Activated T-cell treated with anti-CD3 and anti-CD28 coated beads, Interleukin-2, amount 50 U/mL, for 24 hours (primary cell): ENCODE results near the gene ADAMTS2.
"Not testable (repeated sequence)": the region's sequence is repeated elsewhere in the genome, so short reads cannot be mapped to it uniquely, and the experiment has no call there.

Experiments
- DNase-seq: peaks from one replicate; pipeline ENCODE4 v3.0.0-alpha.2; 2020
- H3K27ac Mint-ChIP-seq: 2 replicates; pipeline ENCODE4 v1.8.0; 2020; ENCODE audit warnings: mild to moderate bottlenecking, mixed read lengths
- H3K27me3 Mint-ChIP-seq: 2 replicates; pipeline ENCODE4 v1.8.0; 2020; ENCODE audit warnings: mixed read lengths
- H3K36me3 Mint-ChIP-seq: 2 replicates; pipeline ENCODE4 v1.8.0; 2020; ENCODE audit warnings: low read depth, mixed read lengths
- H3K4me1 Mint-ChIP-seq: 2 replicates; pipeline ENCODE4 v1.8.0; 2020; ENCODE audit warnings: low read depth, mixed read lengths
- H3K4me3 Mint-ChIP-seq: 2 replicates; pipeline ENCODE4 v1.8.0; 2020; ENCODE audit warnings: mild to moderate bottlenecking, moderate library complexity, mixed read lengths
- H3K9me3 Mint-ChIP-seq: 2 replicates; pipeline ENCODE4 v1.8.0; 2020; ENCODE audit warnings: mixed read lengths

Gene ADAMTS2

DNA sequence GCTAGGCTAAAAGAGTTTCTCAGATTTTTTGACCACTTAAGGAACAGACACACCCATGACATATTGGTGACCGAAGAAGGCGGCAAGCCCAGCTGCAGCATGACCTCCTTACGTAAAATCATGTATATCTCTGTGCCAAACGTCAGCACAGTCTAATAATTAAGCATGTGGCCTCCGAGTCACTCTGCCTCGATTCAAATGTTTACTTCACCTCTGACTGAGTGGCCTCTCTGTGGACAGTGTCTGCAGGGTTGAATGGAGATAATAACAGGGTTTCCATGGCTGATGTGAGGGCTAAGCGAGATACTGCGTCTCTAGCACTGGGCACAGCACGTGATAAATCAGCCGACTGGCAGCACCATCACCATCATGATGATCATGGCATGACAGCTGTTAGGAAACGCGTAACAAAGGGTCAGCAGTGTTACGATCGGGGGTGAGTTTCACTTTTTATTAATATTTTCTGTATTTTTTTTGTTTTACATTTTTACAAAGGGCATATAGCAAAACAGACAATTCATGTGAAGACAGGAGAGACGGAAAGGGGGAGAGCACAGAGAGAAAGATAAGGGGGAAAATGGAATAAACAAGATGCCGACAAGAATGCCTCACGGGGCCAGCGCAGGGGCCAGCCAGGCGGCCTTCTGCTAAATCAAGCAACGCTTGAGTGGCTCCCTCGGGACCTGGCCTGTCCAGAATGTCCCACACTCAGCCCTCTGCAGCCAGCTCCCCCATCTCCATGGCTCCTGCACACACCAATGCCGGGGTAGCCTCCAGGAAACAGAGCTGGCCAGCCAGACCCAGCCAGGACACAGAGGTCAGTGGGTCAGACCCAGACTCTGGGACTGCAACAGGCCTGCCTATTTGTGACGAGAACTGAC is 60.3 kb downstream of the ADAMTS2 start:
- no peak overlapping the region for H3K27ac Mint-ChIP-seq
- no peaks in the 10 kb centered on the region for H3K4me1 Mint-ChIP-seq
- DNase-seq: no peak
- H3K4me3 Mint-ChIP-seq: no peak overlapping the region
- no peaks in the 10 kb centered on the region for H3K27me3 Mint-ChIP-seq
- no peaks in the 10 kb centered on the region for H3K9me3 Mint-ChIP-seq
- no peaks in the 10 kb centered on the region for H3K36me3 Mint-ChIP-seq

DNA sequence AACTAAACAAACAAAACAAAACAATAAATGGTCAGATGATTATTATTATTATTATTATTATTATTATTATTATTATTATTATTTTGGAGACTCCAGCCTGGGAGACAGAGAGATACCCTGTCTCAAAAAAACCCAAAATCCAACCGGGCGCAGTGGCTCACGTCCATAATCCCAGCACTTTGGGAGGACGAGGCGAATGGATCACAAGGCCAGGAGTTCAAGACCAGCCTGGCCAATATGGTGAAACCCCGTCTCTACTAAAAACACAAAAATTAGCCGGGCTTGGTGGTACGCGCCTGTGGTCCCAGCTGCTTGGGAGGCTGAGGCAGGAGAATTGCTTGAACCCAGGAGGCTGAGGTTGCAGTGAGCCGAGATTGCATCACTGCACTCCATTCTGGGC is 61.4 kb downstream of the ADAMTS2 start:
- H3K9me3 Mint-ChIP-seq, H3K27me3 Mint-ChIP-seq, H3K36me3 Mint-ChIP-seq, H3K27ac Mint-ChIP-seq, H3K4me3 Mint-ChIP-seq, H3K4me1 Mint-ChIP-seq, DNase-seq: not testable (repeated sequence)

DNA sequence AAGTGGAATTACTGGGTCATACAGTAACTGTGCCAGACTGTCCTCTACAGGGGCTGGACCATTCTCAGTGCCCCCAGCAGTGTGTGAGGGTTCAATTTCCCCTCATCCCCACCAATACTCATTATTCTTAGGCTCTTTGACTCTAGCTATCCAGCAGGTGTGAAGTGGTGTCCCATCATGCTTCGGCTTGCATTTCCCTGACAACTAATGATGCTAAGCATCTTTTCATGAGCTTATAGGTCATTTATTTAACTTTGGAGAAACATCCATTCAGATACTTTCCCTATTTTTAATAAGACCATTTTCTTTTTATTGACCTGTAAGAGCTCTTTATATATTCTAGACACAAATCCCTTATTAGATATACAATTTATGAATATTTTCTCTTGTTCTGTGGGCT is 63.6 kb downstream of the ADAMTS2 start:
- Mint-ChIP-seq H3K4me3 (no peak overlapping the region), H3K27me3 (no peaks in the 10 kb centered on the region), H3K9me3 (no peaks in the 10 kb centered on the region), H3K36me3 (no peaks in the 10 kb centered on the region), H3K27ac (no peak overlapping the region), H3K4me1 (no peaks in the 10 kb centered on the region)
- DNase-seq: no peak

DNA sequence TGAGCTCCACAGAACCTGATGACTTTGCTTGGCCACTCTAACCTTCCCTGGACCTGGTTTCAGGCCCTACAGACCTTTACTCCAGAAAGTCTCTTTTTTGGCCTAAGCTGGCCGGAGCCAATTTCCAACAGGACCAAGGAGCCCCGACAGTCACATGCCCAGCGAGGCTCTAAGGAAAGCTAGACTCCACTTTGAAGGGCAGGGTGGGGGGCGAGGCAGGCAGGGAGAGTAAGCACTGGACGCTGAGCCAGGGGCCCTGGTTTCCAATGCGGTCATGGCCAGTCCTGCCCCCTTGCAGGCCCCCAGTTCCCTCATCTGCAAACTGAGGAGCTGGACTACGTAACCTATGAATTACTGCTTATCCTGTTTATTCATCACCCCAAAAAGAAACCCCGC is 65.2 kb downstream of the ADAMTS2 start:
- Mint-ChIP-seq H3K36me3 (no peaks in the 10 kb centered on the region), H3K4me1 (no peaks in the 10 kb centered on the region), H3K9me3 (no peaks in the 10 kb centered on the region), H3K27me3 (no peaks in the 10 kb centered on the region), H3K4me3 (no peak overlapping the region), H3K27ac (no peak overlapping the region)
- DNase-seq: no peak

DNA sequence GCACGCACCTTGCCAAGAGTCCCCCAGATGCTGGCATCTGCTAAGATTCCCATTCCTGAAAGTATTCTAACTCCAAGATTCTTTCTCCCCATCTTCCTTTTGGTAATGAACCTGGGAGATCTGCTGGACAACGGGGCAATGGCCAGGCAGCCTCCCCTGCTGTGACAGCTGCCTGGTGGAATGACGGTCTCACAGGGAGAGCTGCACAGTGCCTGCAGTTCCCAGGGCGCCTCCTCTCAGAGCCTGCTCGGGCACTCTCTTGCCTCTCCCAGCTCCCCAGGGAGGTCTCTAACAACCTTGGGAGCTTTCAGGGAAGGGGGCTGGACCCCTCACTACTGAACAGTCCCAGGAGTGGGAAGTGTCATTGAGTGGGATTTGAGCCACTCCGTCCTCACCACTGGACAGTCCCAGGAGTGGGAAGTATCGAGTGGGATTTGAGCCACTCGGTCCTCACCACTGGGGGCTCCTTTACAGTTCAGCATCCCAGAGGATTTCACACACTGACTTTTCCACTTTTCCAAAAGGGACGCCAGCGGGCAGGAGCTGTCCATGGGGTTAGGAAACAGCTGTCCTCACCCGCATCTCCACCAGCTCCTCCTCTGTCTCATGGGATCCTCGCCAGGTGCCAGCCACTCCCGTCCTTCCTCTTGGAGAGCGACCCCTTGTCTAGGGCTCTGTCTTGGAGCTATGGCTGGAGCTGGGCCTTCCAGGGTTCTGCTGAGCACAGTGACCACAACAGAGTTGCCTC is 65.7 kb downstream of the ADAMTS2 start:
- DNase-seq: no peak
- no peak overlapping the region for H3K27ac Mint-ChIP-seq
- H3K4me1 Mint-ChIP-seq: no peaks in the 10 kb centered on the region
- H3K27me3 Mint-ChIP-seq: no peaks in the 10 kb centered on the region
- H3K4me3 Mint-ChIP-seq: no peak overlapping the region
- no peaks in the 10 kb centered on the region for H3K9me3 Mint-ChIP-seq
- no peaks in the 10 kb centered on the region for H3K36me3 Mint-ChIP-seq

DNA sequence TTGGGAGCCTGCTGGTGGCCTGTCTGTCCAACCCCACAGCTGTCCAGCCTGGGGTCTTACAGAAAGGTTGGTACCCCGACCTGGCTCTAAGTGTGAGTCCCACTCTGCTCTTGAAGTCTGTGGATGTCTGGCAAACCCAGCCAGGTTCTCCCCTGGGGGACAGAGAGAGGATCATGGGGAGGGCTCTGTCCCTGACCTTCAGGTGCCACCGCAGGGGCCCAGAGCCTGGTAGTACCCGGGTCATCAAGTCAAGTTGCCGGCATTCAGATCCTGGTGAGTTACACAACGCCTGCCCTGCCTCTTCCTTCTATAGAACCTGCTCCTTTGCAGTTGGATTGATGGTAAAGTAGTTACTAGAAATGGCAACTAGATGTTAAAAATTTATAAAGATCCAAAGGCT is 66.7 kb downstream of the ADAMTS2 start:
- Mint-ChIP-seq H3K4me1 (no peaks in the 10 kb centered on the region), H3K27ac (no peak overlapping the region), H3K4me3 (no peak overlapping the region), H3K27me3 (no peaks in the 10 kb centered on the region), H3K9me3 (no peaks in the 10 kb centered on the region), H3K36me3 (no peaks in the 10 kb centered on the region)
- no peak for DNase-seq

DNA sequence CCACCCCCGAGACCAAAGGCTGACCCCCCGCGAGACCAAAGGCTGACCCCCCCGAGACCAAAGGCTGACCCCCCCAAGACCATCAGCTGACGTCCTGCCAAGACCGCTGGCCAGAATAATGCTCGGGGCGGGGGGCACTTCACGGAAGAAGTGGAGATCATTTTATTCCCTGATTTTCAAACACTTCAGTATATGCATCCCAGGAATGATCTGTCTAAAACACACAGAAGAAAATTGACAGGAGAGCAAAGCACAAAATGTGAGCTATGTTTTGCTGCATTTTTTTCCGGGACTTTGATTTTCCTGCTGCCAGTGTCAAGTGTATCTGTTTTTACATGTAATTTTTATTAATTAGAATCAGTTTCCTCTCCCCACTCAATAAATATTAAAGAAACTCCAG is 67.1 kb downstream of the ADAMTS2 start:
- no peak for DNase-seq
- H3K4me1 Mint-ChIP-seq: no peaks in the 10 kb centered on the region
- no peaks in the 10 kb centered on the region for H3K27me3 Mint-ChIP-seq
- no peak overlapping the region for H3K27ac Mint-ChIP-seq
- no peaks in the 10 kb centered on the region for H3K9me3 Mint-ChIP-seq
- H3K36me3 Mint-ChIP-seq: no peaks in the 10 kb centered on the region
- H3K4me3 Mint-ChIP-seq: no peak overlapping the region

DNA sequence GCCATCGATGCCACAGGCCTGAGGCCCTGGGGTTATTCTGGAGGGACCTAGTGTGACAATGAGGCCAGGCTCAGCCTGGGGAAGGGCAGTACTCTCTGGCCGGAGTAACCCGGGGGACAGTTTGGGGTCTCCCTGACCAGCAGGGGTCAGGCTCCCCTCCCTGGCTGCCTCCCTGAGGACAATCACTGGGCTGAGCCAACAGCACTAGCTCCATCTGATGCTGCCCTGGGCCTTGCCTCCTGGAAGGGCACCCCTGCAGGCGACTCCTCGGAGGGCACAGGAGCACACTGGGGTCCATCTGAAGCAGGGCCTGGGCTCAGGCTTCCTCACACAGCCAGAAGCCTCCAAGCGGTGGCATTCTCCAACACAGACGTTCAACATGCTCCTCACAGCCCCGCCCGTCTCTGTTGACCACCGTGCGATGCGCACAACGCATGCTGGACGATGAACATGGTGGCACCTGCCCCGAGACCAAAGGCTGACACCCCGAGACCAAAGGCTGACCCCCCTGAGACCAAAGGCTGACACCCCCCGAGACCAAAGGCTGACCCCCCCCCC is 68.3 kb downstream of the ADAMTS2 start:
- no peaks in the 10 kb centered on the region for H3K27me3 Mint-ChIP-seq
- H3K4me1 Mint-ChIP-seq: no peaks in the 10 kb centered on the region
- H3K27ac Mint-ChIP-seq: no peak overlapping the region
- H3K9me3 Mint-ChIP-seq: no peaks in the 10 kb centered on the region
- no peak for DNase-seq
- no peaks in the 10 kb centered on the region for H3K36me3 Mint-ChIP-seq
- no peak overlapping the region for H3K4me3 Mint-ChIP-seq

DNA sequence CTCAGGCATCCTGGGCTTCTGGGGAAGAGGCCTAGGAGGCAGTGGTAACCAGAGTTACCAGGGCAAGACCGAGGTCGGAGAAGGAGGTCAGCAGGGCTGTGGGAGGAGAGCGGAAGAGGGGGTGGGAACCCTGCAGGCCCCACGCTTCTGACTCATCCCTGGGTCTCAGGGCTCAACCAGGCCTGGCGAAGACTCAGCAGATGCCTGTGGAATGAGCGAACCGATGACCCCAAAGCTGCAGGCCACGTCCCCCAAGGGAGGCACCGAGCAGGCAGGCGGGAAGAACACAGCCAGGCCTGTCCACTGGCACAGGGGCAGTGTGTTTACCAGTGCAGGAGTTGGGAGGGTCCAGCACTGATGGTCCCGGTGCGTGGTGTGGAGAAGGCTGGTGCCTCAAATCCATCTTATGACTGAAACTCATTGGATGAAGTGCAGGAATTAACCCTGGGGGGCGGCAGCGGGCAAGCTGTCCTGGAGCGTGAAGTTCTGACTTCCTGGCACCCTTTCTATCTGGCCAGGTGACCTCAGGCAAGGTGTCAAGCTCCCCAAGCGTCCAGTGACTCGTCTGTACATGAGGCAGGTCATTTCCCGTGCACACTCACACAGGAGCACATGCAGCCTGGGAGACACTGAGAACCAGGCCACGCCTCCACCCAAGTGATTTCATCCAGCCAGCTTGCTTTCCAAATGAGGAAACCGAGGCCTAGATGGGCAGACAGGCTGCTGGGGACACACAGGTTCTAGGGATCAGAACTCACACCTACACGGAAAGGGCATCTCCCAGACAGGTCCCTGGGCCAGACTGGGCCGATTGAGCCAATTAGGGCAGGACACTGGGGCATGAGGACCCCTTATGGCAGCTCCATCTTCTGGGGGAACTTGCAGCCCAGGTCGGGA is 69.1 kb downstream of the ADAMTS2 start:
- H3K36me3 Mint-ChIP-seq: no peaks in the 10 kb centered on the region
- no peak overlapping the region for H3K4me3 Mint-ChIP-seq
- DNase-seq: no peak
- H3K27ac Mint-ChIP-seq: no peak overlapping the region
- H3K27me3 Mint-ChIP-seq: no peaks in the 10 kb centered on the region
- H3K9me3 Mint-ChIP-seq: no peaks in the 10 kb centered on the region
- no peaks in the 10 kb centered on the region for H3K4me1 Mint-ChIP-seq

DNA sequence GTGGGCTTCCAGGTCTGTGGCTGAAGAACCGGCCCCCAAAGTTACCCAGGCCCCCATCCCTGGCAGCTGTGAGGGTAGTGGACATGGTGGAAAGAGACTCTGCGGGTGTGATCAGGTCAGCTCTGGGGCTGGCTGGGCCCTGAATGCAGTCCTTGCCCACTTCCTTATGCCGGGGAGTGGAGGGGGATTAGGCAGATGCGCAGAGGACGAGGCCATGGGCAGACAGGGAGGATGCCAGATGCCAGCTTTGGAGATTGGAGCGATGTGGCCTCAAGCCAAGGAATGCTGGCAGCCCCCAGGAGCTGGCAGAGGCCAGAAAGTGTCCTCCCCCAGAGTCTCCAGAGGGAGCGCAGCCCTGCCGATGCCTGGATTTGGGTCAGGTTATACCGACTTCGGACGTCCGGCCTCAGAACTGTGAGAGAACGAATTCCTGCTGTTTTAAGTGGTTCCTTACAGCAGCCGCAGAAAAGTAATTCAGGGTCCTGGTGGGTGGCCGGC is 69.8 kb downstream of the ADAMTS2 start:
- Mint-ChIP-seq H3K27ac (no peak overlapping the region), H3K27me3 (no peaks in the 10 kb centered on the region), H3K4me3 (no peak overlapping the region), H3K36me3 (no peaks in the 10 kb centered on the region), H3K9me3 (no peaks in the 10 kb centered on the region), H3K4me1 (no peaks in the 10 kb centered on the region)
- no peak for DNase-seq

DNA sequence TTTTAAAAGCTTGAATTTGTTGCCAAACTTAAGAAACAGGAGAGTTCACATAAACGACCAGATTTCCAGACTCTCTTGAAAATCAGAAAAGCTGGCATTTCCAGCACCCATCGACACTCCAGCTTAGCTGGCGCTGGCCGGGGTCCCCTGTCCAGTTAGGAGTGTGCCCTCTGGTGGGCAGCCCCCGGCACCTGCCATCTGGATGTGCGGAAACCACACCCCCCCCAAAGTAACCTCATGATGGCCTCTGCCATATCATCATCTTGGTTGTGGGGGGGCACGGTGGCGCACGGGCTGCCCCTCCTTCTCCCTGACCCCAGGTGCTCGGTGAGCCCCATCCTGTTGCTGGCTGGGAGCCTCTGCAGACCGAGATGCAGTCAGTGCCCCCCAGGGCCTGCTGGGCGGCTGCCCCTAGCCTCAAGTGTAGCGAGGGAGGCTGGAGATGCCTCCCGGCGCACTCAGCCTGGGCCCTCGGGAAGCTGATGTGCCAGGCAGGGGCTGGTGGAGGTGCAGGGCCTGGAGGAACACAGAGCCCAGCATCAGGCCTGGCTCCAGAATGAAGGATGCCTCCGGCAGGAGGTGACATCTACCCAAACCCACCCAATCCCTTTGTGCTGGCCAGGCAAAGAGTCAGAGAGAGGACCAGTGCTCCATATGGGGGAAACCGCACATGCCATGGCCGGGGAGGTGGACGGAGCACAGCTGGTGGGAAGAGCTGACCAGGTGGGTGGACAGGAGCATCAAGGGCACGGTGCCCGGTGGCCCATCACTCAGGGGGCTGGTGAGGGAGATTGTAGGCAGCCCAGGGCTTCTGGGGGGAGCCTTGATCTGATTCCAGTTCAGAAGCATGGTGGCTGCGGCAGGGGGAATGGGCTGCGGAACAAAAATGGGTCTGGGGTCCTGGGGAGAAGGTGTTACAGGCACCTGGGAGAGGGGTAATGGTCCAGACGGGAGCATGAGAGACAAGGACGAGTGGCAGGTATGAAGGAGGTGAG is 70.6 kb downstream of the ADAMTS2 start:
- Mint-ChIP-seq H3K27ac (no peak overlapping the region), H3K9me3 (no peaks in the 10 kb centered on the region), H3K4me3 (no peak overlapping the region), H3K4me1 (no peaks in the 10 kb centered on the region), H3K27me3 (no peaks in the 10 kb centered on the region), H3K36me3 (no peaks in the 10 kb centered on the region)
- no peak for DNase-seq

DNA sequence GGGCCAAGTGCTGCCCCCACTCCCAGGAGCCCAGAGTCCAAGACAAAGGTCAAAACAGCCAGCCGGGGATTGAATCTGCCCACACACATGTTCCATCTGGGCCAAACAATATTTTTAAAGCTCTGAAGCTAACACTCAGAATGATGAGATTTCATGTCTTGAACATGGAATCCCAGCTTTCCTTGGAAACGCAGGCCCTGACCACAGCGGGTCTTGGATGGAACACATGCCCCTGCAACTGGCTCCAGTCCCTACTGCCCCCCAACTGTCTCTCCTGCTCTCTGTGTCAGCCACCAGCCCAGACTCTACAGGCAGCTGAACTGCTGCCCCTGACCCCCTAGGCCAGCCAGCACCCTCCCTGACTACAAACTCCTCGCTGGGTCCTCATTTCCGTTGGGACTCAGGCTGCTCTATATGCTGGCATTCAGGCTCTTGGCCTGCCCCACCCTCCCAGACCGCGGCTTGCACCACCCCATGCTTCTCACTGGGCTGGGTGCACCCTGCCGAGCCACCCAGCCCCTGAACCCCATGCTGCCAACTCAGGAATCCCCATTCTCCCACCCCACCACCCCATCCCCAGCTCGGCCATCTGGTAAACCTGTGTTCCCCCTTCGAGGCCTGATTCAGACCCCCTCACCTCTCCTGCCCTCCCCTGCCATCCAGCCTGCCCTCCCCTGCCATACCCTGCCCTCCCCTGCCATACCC is 71.7 kb downstream of the ADAMTS2 start:
- Mint-ChIP-seq H3K27me3 (no peaks in the 10 kb centered on the region), H3K4me3 (no peak overlapping the region), H3K36me3 (no peaks in the 10 kb centered on the region), H3K9me3 (no peaks in the 10 kb centered on the region), H3K27ac (no peak overlapping the region), H3K4me1 (no peaks in the 10 kb centered on the region)
- DNase-seq: no peak

DNA sequence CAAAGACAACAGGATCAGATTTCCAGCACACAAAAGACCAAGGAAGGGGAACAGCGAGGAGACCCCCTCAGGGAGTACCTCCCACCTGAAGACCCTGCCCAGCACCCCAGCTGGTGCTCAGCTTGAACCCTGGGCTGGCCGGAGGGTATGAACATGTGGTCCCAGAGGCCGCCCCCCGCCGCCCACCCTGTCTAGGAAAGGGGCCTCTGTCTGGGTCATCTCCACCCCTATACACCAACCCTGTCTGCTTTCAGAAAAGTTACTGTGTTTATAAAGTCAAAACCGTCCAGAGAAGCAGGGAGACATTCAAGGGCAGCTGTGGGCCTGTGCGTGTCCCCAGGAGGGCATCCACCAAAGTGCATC is 72.2 kb downstream of the ADAMTS2 start:
- H3K27ac Mint-ChIP-seq: no peak overlapping the region
- no peaks in the 10 kb centered on the region for H3K36me3 Mint-ChIP-seq
- no peaks in the 10 kb centered on the region for H3K9me3 Mint-ChIP-seq
- no peak for DNase-seq
- no peaks in the 10 kb centered on the region for H3K4me1 Mint-ChIP-seq
- no peaks in the 10 kb centered on the region for H3K27me3 Mint-ChIP-seq
- no peak overlapping the region for H3K4me3 Mint-ChIP-seq
